Mucosa of stomach (tissue), 1 donor: Measurements from ENCODE around the gene LKAAEAR1.

ENCODE experiments used
- H3K27me3 ChIP-seq: one replicate; pipeline ENCODE4 v1.7.0; 2013; ENCODE audit warnings: mild to moderate bottlenecking, low read length; ENCODE audit not compliant: control insufficient read depth, insufficient read depth
- H3K36me3 ChIP-seq: one replicate; pipeline ENCODE4 v1.7.0; 2013; ENCODE audit warnings: low read length; ENCODE audit not compliant: control insufficient read depth, insufficient read depth
- H3K4me1 ChIP-seq: one replicate; pipeline ENCODE4 v1.7.0; 2013; ENCODE audit warnings: mild to moderate bottlenecking, low read length; ENCODE audit not compliant: control insufficient read depth, insufficient read depth
- H3K4me3 ChIP-seq: one replicate; pipeline ENCODE4 v1.7.0; 2013; ENCODE audit warnings: low read length
- H3K9ac ChIP-seq: one replicate; pipeline ENCODE4 v1.7.0; 2013; ENCODE audit warnings: mild to moderate bottlenecking, low read length, moderate library complexity
- H3K9me3 ChIP-seq: one replicate; pipeline ENCODE4 v1.7.0; 2013; ENCODE audit warnings: mild to moderate bottlenecking, low read length, moderate library complexity; ENCODE audit not compliant: control insufficient read depth
- donor health status: Pancreatic carcinoma.

Gene LKAAEAR1

DNA sequence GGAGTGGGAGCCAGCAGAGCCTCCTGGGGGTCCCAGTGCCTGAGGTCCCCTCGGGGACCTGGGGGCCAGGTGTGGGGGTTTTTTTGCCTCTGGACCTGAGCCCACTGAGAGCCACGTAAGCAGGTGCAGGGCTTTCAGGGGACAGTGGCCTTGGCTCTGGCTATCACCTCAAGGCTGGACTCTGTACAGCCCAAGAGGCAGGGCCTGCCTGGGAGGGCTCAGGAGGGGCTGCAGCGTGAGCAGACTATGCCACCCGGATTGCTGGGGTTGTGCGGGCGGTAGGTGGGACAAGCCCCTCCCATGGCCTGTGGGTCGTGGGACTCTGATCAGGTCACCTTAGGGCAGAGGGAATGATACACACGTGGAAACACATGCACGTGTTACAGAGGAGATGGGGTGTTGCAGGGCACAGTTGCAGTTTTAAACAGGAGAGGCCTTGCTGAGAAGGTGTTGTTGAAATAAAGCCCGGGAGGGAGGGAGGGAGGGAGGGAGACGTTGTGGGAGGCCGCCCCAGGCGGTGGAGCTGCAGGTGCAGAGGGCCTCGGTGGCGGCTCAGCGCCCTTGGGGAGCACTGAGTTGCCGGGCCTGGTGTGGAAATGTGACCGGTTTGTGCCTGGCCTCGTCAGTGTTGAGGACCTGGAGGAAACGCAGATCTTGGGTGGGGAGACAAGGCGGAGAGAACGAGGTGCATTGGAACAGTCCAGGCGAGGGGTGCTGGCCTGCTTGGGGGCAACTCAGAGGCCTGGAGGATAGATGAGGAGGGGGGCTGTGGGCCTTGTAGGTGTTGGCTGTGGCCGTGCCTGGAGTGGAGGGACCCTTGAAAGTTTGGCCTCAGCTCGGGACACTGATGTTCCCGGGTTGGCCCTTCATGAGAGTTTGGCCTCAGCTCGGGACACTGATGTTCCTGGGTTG, 18.9 kb downstream of the LKAAEAR1 start:
- H3K9me3 ChIP-seq = no peaks in the 10 kb centered on the region
- H3K4me3 ChIP-seq = no peak overlapping the region
- H3K4me1 ChIP-seq = peaks cover 31% of the 10 kb centered on the region
- no peaks in the 10 kb centered on the region for H3K36me3 ChIP-seq
- H3K9ac ChIP-seq = no peak overlapping the region
- H3K27me3 ChIP-seq = no peaks in the 10 kb centered on the region

- H3K9me3 ChIP-seq = no peaks in the 10 kb centered on the region
- peaks cover 31% of the 10 kb centered on the region for H3K4me1 ChIP-seq
- no peaks in the 10 kb centered on the region for H3K36me3 ChIP-seq
- peak overlapping the region; percentile 64 for H3K9ac ChIP-seq
- peak overlapping the region; percentile 56 for H3K4me3 ChIP-seq
- no peaks in the 10 kb centered on the region for H3K27me3 ChIP-seq
Measured at GRCh38 chr20:64064145-64064698, 20.0 kb downstream of the LKAAEAR1 start.

DNA sequence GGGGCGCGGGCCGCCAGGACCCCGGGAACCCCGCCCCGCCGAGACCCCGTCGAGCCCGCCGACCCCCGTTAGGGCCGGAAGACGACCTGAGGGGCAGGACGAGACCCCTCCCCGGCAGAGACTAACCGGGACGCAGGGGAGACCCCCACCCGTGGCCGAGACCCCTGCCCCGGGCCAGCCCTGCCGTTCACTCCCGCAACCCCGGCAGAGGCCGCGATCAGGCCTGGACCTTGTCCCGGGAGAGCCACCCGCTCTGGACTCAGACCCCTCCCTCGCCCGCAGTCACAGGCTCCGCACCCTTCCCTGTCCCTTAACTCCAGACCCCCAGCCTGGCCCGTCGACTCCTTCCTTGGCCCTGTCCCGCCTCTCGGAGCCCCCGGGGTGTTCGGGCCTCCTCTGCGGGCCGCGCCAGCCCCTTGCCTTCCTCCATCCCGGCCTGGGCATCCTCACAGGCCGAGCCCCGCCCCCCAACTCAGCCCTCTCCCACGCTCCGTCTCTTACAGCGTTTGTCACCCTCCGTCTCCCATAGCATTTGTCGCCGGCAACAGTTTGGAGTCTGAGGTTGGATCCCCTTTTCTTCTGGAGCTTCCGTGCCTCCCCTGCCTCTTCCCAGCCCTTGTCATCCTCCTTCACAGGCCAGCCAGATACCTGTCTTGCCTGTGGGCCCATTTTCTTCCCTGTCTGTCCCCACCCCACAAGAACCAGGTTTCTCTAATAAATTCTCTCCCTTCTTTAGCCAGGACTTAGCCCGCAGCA, 20.6 kb downstream of the LKAAEAR1 start:
- H3K36me3 ChIP-seq = no peaks in the 10 kb centered on the region
- peaks cover 31% of the 10 kb centered on the region for H3K4me1 ChIP-seq
- no peaks in the 10 kb centered on the region for H3K27me3 ChIP-seq
- H3K9me3 ChIP-seq = no peaks in the 10 kb centered on the region
- peak overlapping the region; percentile 56 for H3K4me3 ChIP-seq
- peak overlapping the region; percentile 64 for H3K9ac ChIP-seq

GRCh38 chr20:64062596-64063388, 21.4 kb downstream of the LKAAEAR1 start, which contains the start of gene TCEA2:
TSS of gene TCEA2 (plus strand) at chr20:64063198. CDS start at chr20:64063313, 115 bp downstream.
- Histone ChIP-seq H3K9ac (peak within 1 kb of the TSS; percentile 70), H3K27me3 (no peaks in the 10 kb centered on the region), H3K4me1 (peaks cover 38% of the 10 kb centered on the region), H3K9me3 (no peaks in the 10 kb centered on the region), H3K36me3 (no peaks in the 10 kb centered on the region), H3K4me3 (peak within 1 kb of the TSS; percentile 56)

DNA sequence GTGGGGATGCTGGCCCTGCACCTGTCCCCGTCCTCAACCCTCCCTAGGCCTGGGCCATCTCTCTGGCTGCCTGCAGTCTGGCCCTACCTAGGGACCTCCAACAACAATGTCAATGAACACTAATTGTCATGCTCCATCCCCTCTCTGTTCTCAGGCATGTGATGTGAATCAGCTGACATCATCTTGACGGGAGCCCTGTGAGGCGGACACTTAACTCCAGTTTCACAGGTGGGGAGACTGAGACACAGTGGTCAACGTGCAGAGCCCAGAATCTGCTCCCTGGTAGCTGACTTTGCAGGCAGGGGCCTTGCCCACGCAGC, 22.0 kb downstream of the LKAAEAR1 start:
- Histone ChIP-seq H3K27me3 (peaks cover 4% of the 10 kb centered on the region), H3K9ac (peak overlapping the region; percentile 70), H3K4me1 (peaks cover 44% of the 10 kb centered on the region), H3K36me3 (no peaks in the 10 kb centered on the region), H3K4me3 (peak overlapping the region; percentile 25), H3K9me3 (no peaks in the 10 kb centered on the region)

- Histone ChIP-seq H3K9me3 (no peaks in the 10 kb centered on the region), H3K9ac (peak overlapping the region; percentile 14), H3K36me3 (no peaks in the 10 kb centered on the region), H3K27me3 (peaks cover 37% of the 10 kb centered on the region), H3K4me3 (no peak overlapping the region), H3K4me1 (peaks cover 23% of the 10 kb centered on the region)
Measured at GRCh38 chr20:64058536-64058935, 25.7 kb downstream of the LKAAEAR1 start.

- Histone ChIP-seq H3K4me1 (peaks cover 21% of the 10 kb centered on the region), H3K27me3 (peaks cover 44% of the 10 kb centered on the region), H3K4me3 (no peak overlapping the region), H3K9me3 (no peaks in the 10 kb centered on the region), H3K36me3 (no peaks in the 10 kb centered on the region), H3K9ac (peak overlapping the region; percentile 14)
Measured at GRCh38 chr20:64057628-64058498, 26.3 kb downstream of the LKAAEAR1 start.

GRCh38 chr20:64056889-64057627, 27.1 kb downstream of the LKAAEAR1 start:
- no peaks in the 10 kb centered on the region for H3K9me3 ChIP-seq
- H3K4me1 ChIP-seq = peaks cover 14% of the 10 kb centered on the region
- H3K9ac ChIP-seq = no peak overlapping the region
- no peak overlapping the region for H3K4me3 ChIP-seq
- peaks cover 52% of the 10 kb centered on the region for H3K27me3 ChIP-seq
- no peaks in the 10 kb centered on the region for H3K36me3 ChIP-seq

DNA sequence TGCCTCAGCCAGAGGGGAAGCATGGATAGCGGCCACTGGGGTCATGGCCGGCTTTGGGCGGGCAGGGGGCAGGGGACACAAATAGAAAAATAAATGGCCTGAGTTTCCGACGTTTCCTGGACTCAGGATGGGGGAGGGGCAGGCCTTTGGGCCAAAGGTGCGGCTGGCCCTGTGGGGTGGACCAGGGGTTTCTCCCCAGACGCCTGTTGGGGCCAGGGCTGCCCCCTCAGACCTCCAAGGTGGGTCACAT, 27.6 kb downstream of the LKAAEAR1 start:
- peaks cover 57% of the 10 kb centered on the region for H3K27me3 ChIP-seq
- H3K9me3 ChIP-seq = no peaks in the 10 kb centered on the region
- peaks cover 13% of the 10 kb centered on the region for H3K4me1 ChIP-seq

GRCh38 chr20:64055893-64056638, 28.1 kb downstream of the LKAAEAR1 start:
- Histone ChIP-seq H3K4me3 (no peak overlapping the region), H3K36me3 (no peaks in the 10 kb centered on the region), H3K27me3 (peaks cover 62% of the 10 kb centered on the region), H3K9ac (no peak overlapping the region), H3K4me1 (peaks cover 13% of the 10 kb centered on the region), H3K9me3 (no peaks in the 10 kb centered on the region)

More for the DNA sequence above, 27.6 kb downstream of the LKAAEAR1 start:
- Histone ChIP-seq H3K36me3 (no peaks in the 10 kb centered on the region), H3K9ac (no peak overlapping the region), H3K4me3 (no peak overlapping the region)
